ENCODE data around the gene BCOR.

Gene BCOR

GRCh38 chrX:40083120-40083978, 14.4 kb downstream of the BCOR start:
- DNase-seq, result no peak

GRCh38 chrX:40082447-40083119, 15.2 kb downstream of the BCOR start:
- no peak for DNase-seq

- peak; percentile 17 for DNase-seq
These were observed 16.1 kb downstream of the BCOR start for GRCh38 chrX:40081679-40082068.

- no peak for DNase-seq
These were observed 16.7 kb downstream of the BCOR start for GRCh38 chrX:40080894-40081678.

- no peak for DNase-seq
These were observed 18.2 kb downstream of the BCOR start for GRCh38 chrX:40079572-40079971.

- no peak for DNase-seq
These were observed 19.1 kb downstream of the BCOR start for GRCh38 chrX:40078489-40079227.

- no peak for DNase-seq
These were observed 19.9 kb downstream of the BCOR start for GRCh38 chrX:40077906-40078305.

GRCh38 chrX:40076750-40077575, 20.8 kb downstream of the BCOR start:
- DNase-seq, result no peak

- no peak for DNase-seq
These were observed 22.8 kb downstream of the BCOR start for GRCh38 chrX:40074959-40075332.

- no peak for DNase-seq
These were observed 23.4 kb downstream of the BCOR start for GRCh38 chrX:40074080-40074958.

- DNase-seq, result no peak
These were observed 24.2 kb downstream of the BCOR start for GRCh38 chrX:40073439-40074054.

- DNase-seq, result no peak
These were observed 25.5 kb downstream of the BCOR start for GRCh38 chrX:40072246-40072645.

GRCh38 chrX:40068048-40068447, 29.7 kb downstream of the BCOR start:
- peak; percentile 10 for DNase-seq

GRCh38 chrX:40066700-40067099, 31.1 kb downstream of the BCOR start:
- no peak for DNase-seq

GRCh38 chrX:40065296-40066046, 32.3 kb downstream of the BCOR start:
- DNase-seq, result no peak

- no peak for DNase-seq
These were observed 33.6 kb downstream of the BCOR start for GRCh38 chrX:40064055-40064597.

- no peak for DNase-seq
These were observed 34.2 kb downstream of the BCOR start for GRCh38 chrX:40063555-40063954.

- DNase-seq, result no peak
These were observed 35.1 kb downstream of the BCOR start for GRCh38 chrX:40062525-40063155.

Data from NCI-H345 (cell line).